ENCODE results near the gene GNG14. TPM values are rescaled to one million over a fixed set of nuclear protein-coding genes. Genes with fewer than 3 reads are reported as not detected.

The GNG14 gene
- total RNA-seq, 1 donor from 2014 or later: not detected

DNA sequence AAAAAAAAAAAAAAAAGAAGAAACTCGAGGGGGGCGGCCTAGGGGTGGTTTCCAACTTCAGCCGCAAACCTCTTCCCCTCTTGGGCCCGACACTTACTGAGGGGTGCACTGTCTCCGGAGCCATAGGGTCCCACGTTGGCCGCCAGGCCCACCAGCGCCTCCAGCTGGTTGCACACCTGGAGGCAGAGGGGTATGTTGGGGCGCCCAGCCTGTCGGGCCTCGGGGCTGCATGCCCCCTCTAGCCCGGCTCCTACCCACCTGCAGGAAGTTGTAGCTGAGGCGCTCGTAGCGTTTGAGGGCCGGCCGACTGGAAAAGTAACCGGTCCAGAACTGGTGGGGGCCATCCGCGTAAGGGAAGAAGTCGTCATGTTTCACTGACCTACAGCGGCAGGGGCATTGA lies 29.8 kb upstream of the GNG14 start:
- DNase-seq (no peak), ATAC-seq (ENCODE audit: low read depth) (no peak)
- no peak for TF ChIP-seq CTCF (IDR thresholded peaks at IDR 0.05)
- POLR2A ChIA-PET: interaction anchor here (0.6 to 1.5 kb wide), 5 partner anchors 9 to 442 kb away, joined by 3 to 21 read pairs (median 5); partner anchors contain the start of genes MAN2B1 and WDR83
- Mint-ChIP-seq H3K27ac (no peak overlapping the region), H3K4me3 (no peak overlapping the region), H3K36me3 (ENCODE audit: low read depth) (peaks cover 78% of the 10 kb centered on the region), H3K9me3 (no peaks in the 10 kb centered on the region), H3K27me3 (no peaks in the 10 kb centered on the region), H3K4me1 (peaks cover 2% of the 10 kb centered on the region)
- intact Hi-C loops (cut with micrococcal nuclease): no loop called here
- CTCF ChIA-PET: no interaction called here

DNA sequence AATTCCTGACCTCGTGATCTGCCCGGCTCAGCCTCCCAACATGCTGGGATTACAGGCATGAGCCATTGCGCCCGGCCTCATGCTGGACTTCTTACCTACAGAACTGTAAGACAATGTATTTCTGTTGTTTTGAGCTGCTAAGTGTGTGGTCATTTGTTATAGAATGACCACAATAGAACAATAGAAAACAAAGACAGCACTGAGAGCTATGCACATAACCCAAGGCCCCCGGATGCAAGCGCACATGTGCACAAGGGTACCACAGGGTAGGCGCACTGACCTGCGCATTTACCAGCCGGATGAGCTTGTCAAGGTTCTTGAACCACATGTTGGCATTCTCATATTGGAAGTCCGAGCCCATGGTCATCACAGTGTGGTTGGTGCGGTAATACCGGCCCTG lies 26.8 kb upstream of the GNG14 start:
- DNase-seq (no peak), ATAC-seq (ENCODE audit: low read depth) (no peak)
- TF ChIP-seq CTCF (IDR thresholded peaks at IDR 0.05): no peak
- ChIA-PET POLR2A (no interaction called here), CTCF (no interaction called here)
- Mint-ChIP-seq H3K27me3 (no peaks in the 10 kb centered on the region), H3K4me1 (peaks cover 26% of the 10 kb centered on the region), H3K27ac (no peak overlapping the region), H3K4me3 (no peak overlapping the region), H3K36me3 (ENCODE audit: low read depth) (peaks cover 82% of the 10 kb centered on the region), H3K9me3 (no peaks in the 10 kb centered on the region)
- intact Hi-C loops (cut with micrococcal nuclease): no loop called here

DNA sequence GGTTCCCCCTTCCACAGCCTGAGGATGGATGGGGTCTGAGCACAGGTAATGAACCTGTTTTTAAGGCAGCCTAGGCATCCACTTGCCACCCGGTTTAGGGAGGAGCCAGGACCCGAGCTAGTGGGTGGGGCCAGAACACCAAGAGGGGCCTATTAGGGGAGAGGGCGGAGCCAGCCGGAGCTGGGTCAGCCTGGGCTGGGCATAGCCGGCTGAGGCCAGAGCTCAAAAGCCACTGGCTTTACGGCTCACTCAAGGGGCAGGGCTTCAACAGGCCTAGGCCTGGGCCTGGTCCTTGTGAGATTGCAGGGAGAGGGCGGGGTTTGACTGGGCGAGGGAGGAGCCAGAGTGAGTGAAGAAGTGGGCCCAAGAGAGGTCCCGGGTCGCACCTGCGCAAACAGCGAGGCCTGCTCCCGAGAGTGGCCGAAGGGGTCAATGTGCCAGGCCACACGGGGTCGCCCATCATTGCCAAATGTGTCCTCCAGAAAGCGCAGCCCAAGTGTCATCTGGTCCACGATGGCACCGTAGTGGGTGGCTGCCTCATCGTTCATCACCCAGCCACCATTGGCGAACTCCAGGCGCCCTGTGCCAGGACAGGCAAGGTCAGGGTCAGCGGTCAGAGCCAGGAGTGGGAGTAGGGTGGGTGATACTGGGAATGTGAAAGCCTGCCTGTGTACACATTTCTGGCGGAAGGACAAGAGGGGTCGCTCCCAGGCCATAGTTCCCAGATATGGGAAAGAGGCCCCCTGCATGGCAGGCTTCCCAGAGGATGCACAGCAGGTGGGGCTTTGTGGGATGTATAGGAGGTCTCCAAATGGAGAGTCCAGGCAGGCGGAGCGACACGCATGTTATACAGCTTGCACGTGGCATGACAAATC lies 23.2 kb upstream of the GNG14 start:
- H3K4me3 Mint-ChIP-seq: peak overlapping the region; percentile 97
- no peaks in the 10 kb centered on the region for H3K27me3 Mint-ChIP-seq
- H3K4me1 Mint-ChIP-seq: peaks cover 59% of the 10 kb centered on the region
- ATAC-seq (ENCODE audit: low read depth) (no peak), DNase-seq (no peak)
- ChIA-PET POLR2A (interaction anchor here (0.9 to 3.4 kb wide), 8 partner anchors 10 to 740 kb away, joined by 3 to 74 read pairs (median 8); partner anchors contain the start of genes DHPS, GET3, ZNF490 and ZNF700), CTCF (interaction anchor here (1.8 to 2.1 kb wide), 2 partner anchors 25 to 101 kb away, joined by 6 to 11 read pairs; no protein-coding TSS in a partner anchor)
- peaks cover 67% of the 10 kb centered on the region for H3K36me3 Mint-ChIP-seq (ENCODE audit: low read depth)
- intact Hi-C loops (cut with micrococcal nuclease): loop anchor here (1.0 to 5.0 kb wide), 6 partner anchors 24 to 332 kb away; partner anchors contain the start of genes TNPO2 and ZNF563
- H3K9me3 Mint-ChIP-seq: no peaks in the 10 kb centered on the region
- H3K27ac Mint-ChIP-seq: peak overlapping the region; percentile 93
- no peak for TF ChIP-seq CTCF (IDR thresholded peaks at IDR 0.05)

GRCh38 chr19:12665281-12665573 lies 22.6 kb upstream of the GNG14 start:
- H3K4me1 Mint-ChIP-seq: peaks cover 63% of the 10 kb centered on the region
- H3K27ac Mint-ChIP-seq: peak overlapping the region; percentile 93
- ATAC-seq (ENCODE audit: low read depth): peak; percentile 68
- CTCF ChIA-PET: interaction anchor here (0.6 to 2.1 kb wide), 4 partner anchors 23 to 101 kb away, joined by 3 to 11 read pairs (median 4); no protein-coding TSS in a partner anchor
- peaks cover 63% of the 10 kb centered on the region for H3K36me3 Mint-ChIP-seq (ENCODE audit: low read depth)
- H3K4me3 Mint-ChIP-seq: peak overlapping the region; percentile 97
- POLR2A ChIA-PET: interaction anchor here (0.9 to 3.4 kb wide), 8 partner anchors 10 to 741 kb away, joined by 3 to 74 read pairs (median 8); partner anchors contain the start of genes DHPS, GET3, ZNF490 and ZNF700
- intact Hi-C loops (cut with micrococcal nuclease): loop anchor here (1.0 to 5.0 kb wide), 6 partner anchors 25 to 333 kb away; partner anchors contain the start of genes TNPO2 and ZNF563
- no peaks in the 10 kb centered on the region for H3K27me3 Mint-ChIP-seq
- no peak for TF ChIP-seq CTCF (IDR thresholded peaks at IDR 0.05)
- DNase-seq: peak; percentile 64
- H3K9me3 Mint-ChIP-seq: no peaks in the 10 kb centered on the region

Measured in activated B cell treated with CpG ODN at 0.5 μM for 24 hours (primary cell).